ENCODE results near the gene GIT1. TPM values are rescaled to one million over a fixed set of nuclear protein-coding genes. Genes with fewer than 3 reads are reported as not detected.

The GIT1 gene
- total RNA-seq, 1 donor from 2014 or later, result 63.8 TPM

GRCh38 chr17:29557739-29558116 is 31.7 kb downstream of the GIT1 start:
- H3K4me3 ChIP-seq (ENCODE audit: low read depth, low read length), result no peak overlapping the region
- no peaks in the 10 kb centered on the region for H3K27me3 ChIP-seq (ENCODE audit: control insufficient read depth, insufficient read depth, low read length)
- H3K36me3 ChIP-seq (ENCODE audit: control insufficient read depth, insufficient read depth, low read length), result peaks cover 2% of the 10 kb centered on the region
- DNase-seq (ENCODE audit: low read depth), result no peak
- no peak for TF ChIP-seq CTCF (IDR thresholded peaks at IDR 0.05; ENCODE audit: insufficient read depth, low read length, poor library complexity, severe bottlenecking)

GRCh38 chr17:29557085-29557738 is 32.2 kb downstream of the GIT1 start:
- TF ChIP-seq CTCF (IDR thresholded peaks at IDR 0.05; ENCODE audit: insufficient read depth, low read length, poor library complexity, severe bottlenecking), result no peak
- no peak for DNase-seq (ENCODE audit: low read depth)
- H3K36me3 ChIP-seq (ENCODE audit: control insufficient read depth, insufficient read depth, low read length), result peaks cover 2% of the 10 kb centered on the region

GRCh38 chr17:29555840-29556239 is 33.6 kb downstream of the GIT1 start:
- H3K4me3 ChIP-seq (ENCODE audit: low read depth, low read length), result no peak overlapping the region
- H3K36me3 ChIP-seq (ENCODE audit: control insufficient read depth, insufficient read depth, low read length), result no peaks in the 10 kb centered on the region
- no peak for TF ChIP-seq CTCF (IDR thresholded peaks at IDR 0.05; ENCODE audit: insufficient read depth, low read length, poor library complexity, severe bottlenecking)
- no peaks in the 10 kb centered on the region for H3K27me3 ChIP-seq (ENCODE audit: control insufficient read depth, insufficient read depth, low read length)
- DNase-seq (ENCODE audit: low read depth), result peak; percentile 59

More at GRCh38 chr17:29557085-29557738, 32.2 kb downstream of the GIT1 start:
- Histone ChIP-seq H3K27me3 (ENCODE audit: control insufficient read depth, insufficient read depth, low read length) (no peaks in the 10 kb centered on the region), H3K4me3 (ENCODE audit: low read depth, low read length) (no peak overlapping the region)

- H3K4me3 ChIP-seq (ENCODE audit: low read depth, low read length), result no peak overlapping the region
- no peak for TF ChIP-seq CTCF (IDR thresholded peaks at IDR 0.05; ENCODE audit: insufficient read depth, low read length, poor library complexity, severe bottlenecking)
- H3K36me3 ChIP-seq (ENCODE audit: control insufficient read depth, insufficient read depth, low read length), result no peaks in the 10 kb centered on the region
- no peaks in the 10 kb centered on the region for H3K27me3 ChIP-seq (ENCODE audit: control insufficient read depth, insufficient read depth, low read length)
- no peak for DNase-seq (ENCODE audit: low read depth)
Observed at GRCh38 chr17:29549177-29549923, 40.1 kb downstream of the GIT1 start.

GRCh38 chr17:29546830-29547229 is 42.6 kb downstream of the GIT1 start:
- Histone ChIP-seq H3K27me3 (ENCODE audit: control insufficient read depth, insufficient read depth, low read length) (no peaks in the 10 kb centered on the region), H3K36me3 (ENCODE audit: control insufficient read depth, insufficient read depth, low read length) (peaks cover 3% of the 10 kb centered on the region), H3K4me3 (ENCODE audit: low read depth, low read length) (no peak overlapping the region)
- TF ChIP-seq CTCF (IDR thresholded peaks at IDR 0.05; ENCODE audit: insufficient read depth, low read length, poor library complexity, severe bottlenecking), result no peak
- DNase-seq (ENCODE audit: low read depth), result no peak

Measured in kidney epithelial cell (primary cell).